Activated naive CD4-positive, alpha-beta T cell treated with anti-CD3 and anti-CD28 coated beads for 36 hours (primary cell): ENCODE measurements around the gene DIAPH1. TPM values are rescaled to one million over a fixed set of nuclear protein-coding genes. Genes with fewer than 3 reads are reported as not detected.
A peak's percentile ranks its signal among the peaks of the same experiment; 100 is the strongest.

Experiments used
- CTCF ChIA-PET: fragments of 350-600 bp; sonication (Branson Sonifier 250); formaldehyde crosslinking; loops from one replicate; lab custom pipeline; 2021; ENCODE audit warnings: antibody characterized with exemption; lab: Charles Lee
- DNase-seq: peaks from one replicate; pipeline ENCODE4 v3.0.0-alpha.2; 2020
- H3K27ac Mint-ChIP-seq: one replicate; pipeline ENCODE4 v1.8.0; 2021; ENCODE audit warnings: mild to moderate bottlenecking, mixed read lengths
- H3K27me3 Mint-ChIP-seq: one replicate; pipeline ENCODE4 v1.8.0; 2021; ENCODE audit warnings: low read depth, mixed read lengths
- H3K36me3 Mint-ChIP-seq: one replicate; pipeline ENCODE4 v1.8.0; 2021; ENCODE audit warnings: low read depth, mixed read lengths
- H3K4me1 Mint-ChIP-seq: one replicate; pipeline ENCODE4 v1.8.0; 2021; ENCODE audit warnings: low read depth, mixed read lengths
- H3K4me3 Mint-ChIP-seq: one replicate; pipeline ENCODE4 v1.8.0; 2021; ENCODE audit warnings: mild to moderate bottlenecking, moderate library complexity, mixed read lengths
- H3K9me3 Mint-ChIP-seq: one replicate; pipeline ENCODE4 v1.8.0; 2021; ENCODE audit warnings: mixed read lengths
- intact Hi-C: fragments of 100-400 bp; cut with micrococcal nuclease; formaldehyde crosslinking; loops from one replicate; pipeline ENCODE4 v1.15.1; 2023
- total RNA-seq, 2 experiments: library from RNA; stranded (reverse); gene quantifications; one replicate each; pipeline ENCODE4 v1.2.3, GENCODE V29; 2021

Gene DIAPH1
- total RNA-seq, 2 experiments from 2014 or later, result 165 to 169 TPM

DNA sequence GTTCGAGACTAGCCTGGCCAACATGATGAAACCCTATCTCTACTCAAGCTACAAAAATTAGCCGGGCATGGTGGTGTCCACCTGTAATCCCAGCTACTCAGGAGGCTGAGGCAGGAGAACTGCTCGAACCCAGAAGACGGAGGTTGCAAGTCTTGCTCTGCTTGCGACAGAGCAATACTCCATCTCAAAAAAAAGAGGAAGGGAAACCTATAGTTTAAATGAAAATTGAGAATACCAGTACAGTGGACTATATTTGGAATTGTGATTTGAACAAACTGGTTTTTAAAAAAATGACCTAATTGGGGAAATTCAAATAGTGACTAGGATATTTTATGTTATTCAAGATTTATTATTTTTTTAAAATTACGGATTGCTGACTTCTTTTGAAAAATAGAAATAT lies 33.2 kb downstream of the DIAPH1 start:
- H3K36me3 Mint-ChIP-seq, result peaks cover 27% of the 10 kb centered on the region
- CTCF ChIA-PET, result no interaction called here

DNA sequence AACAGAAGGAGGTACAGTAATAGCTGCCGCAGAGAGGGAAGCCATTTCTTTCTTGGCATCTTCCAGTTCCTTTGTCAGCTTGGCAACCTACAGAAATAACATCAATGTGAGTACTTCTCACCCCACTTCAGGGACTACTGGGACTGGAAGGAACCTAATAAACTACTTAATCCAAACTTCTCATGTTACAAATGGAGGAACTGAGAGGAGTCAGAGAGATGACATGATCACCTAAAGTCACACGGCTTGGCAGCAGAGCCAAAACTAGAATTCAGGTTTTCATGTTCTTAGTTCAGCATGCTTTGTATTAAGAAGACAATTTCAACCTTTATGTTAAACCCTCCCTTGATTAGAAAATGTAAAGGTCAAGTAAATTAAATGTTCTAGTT lies 44.7 kb downstream of the DIAPH1 start:
- peaks cover 29% of the 10 kb centered on the region for H3K36me3 Mint-ChIP-seq
- no peaks in the 10 kb centered on the region for H3K4me1 Mint-ChIP-seq
- H3K27ac Mint-ChIP-seq, result no peak overlapping the region
- no peak for DNase-seq
- no peaks in the 10 kb centered on the region for H3K27me3 Mint-ChIP-seq
- H3K4me3 Mint-ChIP-seq, result no peak overlapping the region
- CTCF ChIA-PET, result interaction anchor here (0.9 to 3.1 kb wide), 2 partner anchors 10 to 46 kb away, joined by 4 to 18 read pairs; no protein-coding TSS in a partner anchor
- H3K9me3 Mint-ChIP-seq, result no peaks in the 10 kb centered on the region
- intact Hi-C loops, result no loop called here

More for the DNA sequence above, 33.2 kb downstream of the DIAPH1 start:
- no peaks in the 10 kb centered on the region for H3K27me3 Mint-ChIP-seq
- H3K9me3 Mint-ChIP-seq, result no peaks in the 10 kb centered on the region
- intact Hi-C loops, result no loop called here
- H3K4me1 Mint-ChIP-seq, result peaks cover 15% of the 10 kb centered on the region
- H3K4me3 Mint-ChIP-seq, result no peak overlapping the region
- no peak for DNase-seq
- H3K27ac Mint-ChIP-seq, result no peak overlapping the region

DNA sequence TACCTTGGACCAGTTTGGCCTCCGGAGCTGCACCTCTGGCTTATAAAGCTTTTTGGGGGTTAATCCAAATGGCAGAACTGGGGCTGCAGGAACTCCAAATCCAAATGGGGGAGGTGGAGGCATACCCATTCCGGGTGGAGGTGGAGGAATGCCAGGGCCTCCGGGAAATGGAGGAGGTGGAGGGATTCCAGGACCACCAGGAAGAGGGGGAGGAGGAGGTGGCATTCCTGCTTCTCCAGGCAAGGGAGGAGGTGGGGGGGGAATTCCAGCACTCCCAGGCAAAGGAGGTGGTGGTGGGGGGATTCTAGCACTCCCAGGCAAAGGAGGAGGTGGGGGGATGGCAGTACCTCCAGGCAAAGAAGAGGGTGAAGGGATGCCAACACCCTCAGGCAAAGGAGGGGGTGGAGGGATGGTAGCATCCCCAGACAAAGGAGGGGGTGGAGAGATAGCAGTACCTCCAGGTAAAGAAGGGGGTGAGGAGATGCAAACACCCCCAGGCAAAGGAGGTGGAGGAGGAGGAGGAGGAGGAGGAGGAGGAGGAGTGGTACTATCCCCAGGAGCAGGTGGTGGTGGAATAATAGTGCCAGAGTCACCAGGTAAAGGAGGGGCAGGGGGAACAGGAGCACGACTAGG lies 45.2 kb downstream of the DIAPH1 start:
- Mint-ChIP-seq H3K27me3 (no peaks in the 10 kb centered on the region), H3K27ac (no peak overlapping the region), H3K4me1 (no peaks in the 10 kb centered on the region), H3K36me3 (peaks cover 27% of the 10 kb centered on the region), H3K9me3 (no peaks in the 10 kb centered on the region), H3K4me3 (no peak overlapping the region)
- DNase-seq, result no peak
- CTCF ChIA-PET, result interaction anchor here (0.5 to 3.1 kb wide), 2 partner anchors 9 to 32 kb away, joined by 3 to 18 read pairs; no protein-coding TSS in a partner anchor
- intact Hi-C loops, result no loop called here

DNA sequence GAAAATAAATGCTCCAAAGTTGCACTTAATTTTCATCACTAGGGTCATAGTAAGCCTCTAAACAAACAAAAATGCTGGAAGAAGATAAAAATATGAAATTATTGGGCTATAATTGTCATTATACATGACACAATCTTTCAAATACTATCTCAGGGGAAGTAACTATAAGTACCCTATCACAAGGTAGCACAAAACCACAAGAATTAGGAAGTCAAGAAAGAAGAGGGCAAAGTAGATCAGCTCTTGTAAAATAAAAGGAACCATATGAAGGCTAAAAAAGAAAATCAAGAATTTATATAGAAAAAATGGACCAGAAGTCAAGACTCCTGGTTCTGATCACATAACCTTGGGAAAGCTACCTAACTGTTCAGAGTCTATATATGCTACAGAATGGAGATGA lies 48.1 kb downstream of the DIAPH1 start:
- DNase-seq, result no peak
- CTCF ChIA-PET, result interaction anchor here (1.2 to 2.3 kb wide), 2 partner anchors 13 to 22 kb away, joined by 3 to 14 read pairs; no protein-coding TSS in a partner anchor
- Mint-ChIP-seq H3K27ac (no peak overlapping the region), H3K4me1 (no peaks in the 10 kb centered on the region), H3K27me3 (no peaks in the 10 kb centered on the region), H3K36me3 (peaks cover 26% of the 10 kb centered on the region), H3K9me3 (no peaks in the 10 kb centered on the region), H3K4me3 (no peak overlapping the region)
- intact Hi-C loops, result no loop called here

DNA sequence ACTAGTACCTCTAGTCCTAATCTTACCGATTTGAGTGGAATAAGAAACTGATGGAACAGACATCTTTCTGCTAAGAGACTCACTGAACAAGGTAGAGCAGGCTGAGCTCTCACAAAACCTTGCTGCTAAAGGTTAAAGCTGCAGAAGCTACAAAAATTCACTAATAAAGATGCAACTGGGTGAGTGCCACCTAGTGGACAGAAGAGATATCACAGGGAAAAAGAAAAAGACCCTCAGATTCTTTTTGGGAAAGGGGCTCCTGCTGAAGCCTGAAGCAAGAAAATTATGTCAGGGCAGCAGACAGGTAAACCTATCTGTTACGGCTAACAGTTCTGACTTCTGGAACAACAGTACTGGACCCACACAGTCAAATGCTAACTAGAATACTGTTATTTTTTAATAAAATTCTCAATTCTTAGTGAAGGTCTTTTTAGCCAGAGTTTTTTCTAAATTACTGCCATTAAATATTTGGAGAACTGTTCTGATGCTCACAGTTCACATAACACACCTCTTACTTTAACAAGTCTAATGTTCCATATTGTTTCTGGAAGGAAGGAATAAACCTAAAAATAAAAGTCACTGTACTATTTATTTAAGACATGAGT lies 51.2 kb downstream of the DIAPH1 start:
- intact Hi-C loops, result loop anchor here (2.0 kb wide), 1 partner anchor 1011 kb away; the partner anchor contains the start of gene SRA1
- Mint-ChIP-seq H3K4me3 (no peak overlapping the region), H3K4me1 (peaks cover 14% of the 10 kb centered on the region), H3K9me3 (no peaks in the 10 kb centered on the region), H3K27me3 (no peaks in the 10 kb centered on the region), H3K27ac (no peak overlapping the region), H3K36me3 (peaks cover 32% of the 10 kb centered on the region)
- CTCF ChIA-PET, result interaction anchor here (0.5 to 4.2 kb wide), 22 partner anchors 10 to 1476 kb away, joined by 3 to 36 read pairs (median 4); partner anchors contain the start of genes DIAPH1, FCHSD1, PCDHGA10 and PCDHGA11
- no peak for DNase-seq

DNA sequence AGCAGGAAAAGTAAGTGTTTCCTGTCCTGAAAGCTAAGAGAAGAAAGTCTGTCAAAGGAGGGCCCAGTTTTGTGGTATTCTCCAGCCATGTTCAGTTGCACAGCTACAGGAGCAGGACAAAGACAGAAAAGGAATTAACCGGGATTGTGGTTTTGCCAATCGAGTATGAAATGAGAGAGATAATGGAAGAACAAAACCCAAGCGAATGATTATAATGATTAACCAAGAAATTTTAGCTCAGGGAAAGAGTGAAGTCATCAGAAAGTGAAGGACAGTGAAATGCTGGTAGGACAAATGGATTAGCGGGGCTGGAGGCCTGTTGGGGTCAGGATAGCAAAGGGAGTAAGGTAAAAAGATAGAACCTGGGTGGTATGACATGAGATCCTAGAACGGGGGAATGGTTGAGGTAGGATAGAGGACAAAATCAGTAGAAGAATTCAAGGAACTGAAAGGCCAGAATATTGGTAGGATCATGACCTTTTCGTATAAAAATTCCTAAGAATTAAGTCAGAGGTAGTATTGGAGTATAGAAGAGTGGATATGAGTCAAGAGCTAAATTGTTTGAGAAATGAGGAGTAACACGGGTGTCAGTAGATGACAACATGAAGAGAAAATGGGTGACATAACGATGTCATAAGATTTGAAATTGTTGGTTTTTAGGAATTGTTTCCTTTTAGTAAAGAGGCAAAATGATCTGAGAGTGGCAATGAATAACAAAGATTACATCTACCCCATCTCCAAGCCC lies 52.8 kb downstream of the DIAPH1 start:
- H3K27ac Mint-ChIP-seq, result peak overlapping the region; percentile 56
- peaks cover 14% of the 10 kb centered on the region for H3K4me1 Mint-ChIP-seq
- intact Hi-C loops, result loop anchor here (2.0 kb wide), 4 partner anchors 53 to 1009 kb away; partner anchors contain the start of genes PCDHGA10 and SRA1
- H3K9me3 Mint-ChIP-seq, result no peaks in the 10 kb centered on the region
- H3K4me3 Mint-ChIP-seq, result no peak overlapping the region
- CTCF ChIA-PET, result interaction anchor here (0.7 to 4.2 kb wide), 14 partner anchors 8 to 222 kb away, joined by 3 to 36 read pairs (median 4); partner anchors contain the start of genes PCDHGA10, PCDHGA11, PCDHGA12 and PCDHGB3
- H3K27me3 Mint-ChIP-seq, result no peaks in the 10 kb centered on the region
- no peak for DNase-seq
- H3K36me3 Mint-ChIP-seq, result peaks cover 35% of the 10 kb centered on the region

DNA sequence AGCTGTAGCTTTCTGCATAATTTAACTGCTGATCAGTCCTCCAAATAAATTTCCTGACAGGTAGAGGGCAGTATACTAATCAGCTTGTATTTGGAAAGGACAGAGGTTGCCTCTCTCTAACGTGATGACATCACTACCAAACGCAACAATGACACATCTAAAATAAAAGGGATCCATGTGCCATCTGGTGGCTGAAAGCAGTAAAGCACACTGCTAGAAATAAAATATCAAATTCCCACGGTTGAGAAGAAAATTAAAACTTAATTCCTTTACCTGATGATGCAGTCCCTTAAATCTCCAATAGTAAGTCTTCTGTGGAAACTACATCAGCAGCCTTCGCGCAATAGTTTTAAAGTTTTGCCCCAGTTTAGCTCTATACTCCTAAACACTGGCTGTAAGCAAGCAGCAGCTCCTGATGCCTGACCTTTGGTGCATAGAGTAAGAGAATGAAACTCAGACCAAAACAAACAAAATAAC lies 54.5 kb downstream of the DIAPH1 start:
- DNase-seq, result peak; percentile 80
- Mint-ChIP-seq H3K9me3 (no peaks in the 10 kb centered on the region), H3K4me1 (peaks cover 22% of the 10 kb centered on the region), H3K27ac (peak overlapping the region; percentile 77), H3K36me3 (peaks cover 39% of the 10 kb centered on the region), H3K27me3 (no peaks in the 10 kb centered on the region), H3K4me3 (no peak overlapping the region)
- CTCF ChIA-PET, result interaction anchor here (0.6 to 2.4 kb wide), 58 partner anchors 8 to 429 kb away, joined by 3 to 23 read pairs (median 4); partner anchors contain the start of genes DIAPH1, HDAC3, PCDHB10 and PCDHB5
- intact Hi-C loops, result loop anchor here (1.0 to 2.0 kb wide), 9 partner anchors 51 to 480 kb away; partner anchors contain the start of genes HDAC3, PCDHGA10, PCDHGB3 and PCDHGB7

DNA sequence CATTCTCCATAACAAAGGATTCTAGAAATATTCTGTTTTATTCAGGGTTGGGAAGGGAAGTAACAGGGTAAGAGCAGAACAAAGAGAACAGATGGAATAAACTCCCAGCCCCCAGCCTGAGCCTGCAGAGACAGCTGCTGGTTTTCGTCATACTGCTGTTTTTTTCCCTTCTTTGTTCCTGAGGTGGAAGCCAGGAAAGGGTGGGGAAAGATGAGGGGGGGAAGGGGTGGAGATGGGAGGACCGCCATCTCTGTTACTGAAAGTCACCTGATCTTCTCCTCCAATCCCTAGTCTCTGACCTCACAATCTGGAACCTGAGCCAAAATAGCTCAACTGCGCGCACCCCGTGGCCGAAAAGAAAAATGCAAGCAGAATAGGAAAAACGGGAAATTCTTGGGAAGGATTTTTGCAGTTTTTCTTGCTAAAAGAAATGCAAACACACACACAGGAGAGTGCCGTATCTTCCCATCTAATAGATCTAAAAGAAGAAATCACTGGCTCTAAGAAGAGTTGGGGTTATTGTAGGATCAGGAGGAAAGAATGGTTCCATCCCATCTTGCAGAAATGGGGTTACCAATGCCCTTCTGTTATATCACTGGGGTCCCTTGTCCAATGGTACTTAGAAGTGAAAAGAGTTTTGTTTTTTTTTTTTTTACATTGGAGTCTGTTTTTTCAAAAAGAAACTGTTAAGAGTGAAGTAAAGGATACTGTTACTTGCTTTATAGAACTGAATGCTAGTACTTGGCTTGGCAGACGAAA lies 57.9 kb downstream of the DIAPH1 start:
- CTCF ChIA-PET, result interaction anchor here (1.0 kb wide), 1 partner anchor 148 kb away, joined by 4 read pairs; the partner anchor contains the start of gene PCDHGA10
- DNase-seq, result peak; percentile 7
- H3K36me3 Mint-ChIP-seq, result peaks cover 38% of the 10 kb centered on the region
- H3K27ac Mint-ChIP-seq, result peak overlapping the region; percentile 30
- no peak overlapping the region for H3K4me3 Mint-ChIP-seq
- H3K27me3 Mint-ChIP-seq, result no peaks in the 10 kb centered on the region
- intact Hi-C loops, result no loop called here
- H3K4me1 Mint-ChIP-seq, result peaks cover 35% of the 10 kb centered on the region
- no peaks in the 10 kb centered on the region for H3K9me3 Mint-ChIP-seq

DNA sequence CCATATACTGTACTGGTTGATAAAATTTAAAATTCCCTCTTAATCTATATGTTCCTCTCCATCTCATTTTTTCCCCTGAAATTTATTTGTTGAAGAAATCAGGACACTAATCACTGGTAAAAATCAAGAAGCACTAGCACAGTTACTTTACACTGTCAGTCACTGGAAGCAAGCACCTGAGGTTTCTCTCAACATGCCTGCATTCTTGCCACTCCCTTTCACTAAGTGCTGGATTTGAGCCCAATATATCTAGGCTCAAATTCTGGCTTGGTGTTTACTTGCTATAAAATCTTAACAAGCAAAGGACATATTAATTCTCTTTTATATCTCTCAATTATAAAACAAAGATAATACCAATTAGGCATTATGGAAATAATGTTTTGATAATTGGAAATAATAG lies 58.6 kb downstream of the DIAPH1 start:
- peak overlapping the region; percentile 30 for H3K27ac Mint-ChIP-seq
- peaks cover 38% of the 10 kb centered on the region for H3K36me3 Mint-ChIP-seq
- DNase-seq, result no peak
- no peaks in the 10 kb centered on the region for H3K27me3 Mint-ChIP-seq
- no peaks in the 10 kb centered on the region for H3K9me3 Mint-ChIP-seq
- H3K4me1 Mint-ChIP-seq, result peaks cover 35% of the 10 kb centered on the region
- no peak overlapping the region for H3K4me3 Mint-ChIP-seq
- CTCF ChIA-PET, result interaction anchor here (1.0 to 1.2 kb wide), 2 partner anchors 139 to 148 kb away, joined by 3 to 4 read pairs; partner anchors contain the start of genes PCDHGA10 and PCDHGA11
- intact Hi-C loops, result no loop called here

DNA sequence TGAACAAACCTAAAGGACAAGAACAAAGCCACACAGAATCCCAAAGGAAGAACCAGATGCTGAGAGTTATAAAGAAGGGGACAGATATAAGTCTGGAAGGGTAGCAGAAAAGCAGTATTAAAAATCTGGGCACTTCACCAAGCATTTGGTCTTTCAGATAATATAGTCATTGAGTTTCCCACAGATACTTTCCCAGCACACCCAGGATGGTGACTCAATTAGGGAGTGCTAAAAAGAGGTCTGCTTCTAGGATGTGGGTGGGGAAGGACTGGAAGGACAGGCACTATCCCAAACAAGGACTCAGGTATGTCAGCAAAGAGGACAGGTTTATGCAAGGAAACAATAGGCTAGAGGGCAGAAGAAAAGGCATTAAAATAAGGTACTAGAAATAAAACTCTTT lies 59.3 kb downstream of the DIAPH1 start:
- no peaks in the 10 kb centered on the region for H3K27me3 Mint-ChIP-seq
- peaks cover 38% of the 10 kb centered on the region for H3K36me3 Mint-ChIP-seq
- DNase-seq, result no peak
- CTCF ChIA-PET, result interaction anchor here (0.6 to 2.7 kb wide), 7 partner anchors 9 to 241 kb away, joined by 3 to 14 read pairs (median 8); partner anchors contain the start of gene PCDHGA11
- no peak overlapping the region for H3K27ac Mint-ChIP-seq
- H3K9me3 Mint-ChIP-seq, result no peaks in the 10 kb centered on the region
- peaks cover 33% of the 10 kb centered on the region for H3K4me1 Mint-ChIP-seq
- intact Hi-C loops, result loop anchor here (2.0 to 10.0 kb wide), 3 partner anchors 85 to 375 kb away; partner anchors contain the start of genes PCDHB14, PCDHB16, PCDHB9 and PCDHGC3
- H3K4me3 Mint-ChIP-seq, result no peak overlapping the region

DNA sequence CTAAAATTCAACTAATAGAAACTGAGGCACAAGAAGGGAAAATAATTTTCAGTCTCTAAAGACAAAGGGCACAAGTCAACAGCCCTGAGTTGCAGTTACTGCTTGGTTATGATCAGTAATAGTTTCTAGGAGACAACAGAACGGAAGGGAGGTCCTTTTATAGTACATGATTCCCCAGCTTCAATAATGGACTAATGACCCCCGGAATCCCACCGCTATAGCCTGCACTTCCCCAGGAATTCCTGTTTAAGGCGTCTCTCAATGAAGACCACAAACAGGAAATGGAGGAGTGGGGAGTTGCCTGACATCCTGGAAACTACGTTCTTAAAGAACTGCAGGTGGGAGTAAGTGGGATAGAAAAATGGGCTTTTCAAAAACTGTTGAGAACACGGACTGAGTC lies 60.6 kb downstream of the DIAPH1 start:
- peaks cover 24% of the 10 kb centered on the region for H3K4me1 Mint-ChIP-seq
- CTCF ChIA-PET, result interaction anchor here (0.9 to 3.7 kb wide), 30 partner anchors 8 to 246 kb away, joined by 3 to 36 read pairs (median 6); partner anchors contain the start of genes DIAPH1, FCHSD1, PCDHGA10 and PCDHGA11
- peak overlapping the region; percentile 16 for H3K27ac Mint-ChIP-seq
- no peak overlapping the region for H3K4me3 Mint-ChIP-seq
- no peaks in the 10 kb centered on the region for H3K27me3 Mint-ChIP-seq
- no peaks in the 10 kb centered on the region for H3K9me3 Mint-ChIP-seq
- intact Hi-C loops, result loop anchor here (1.0 to 10.0 kb wide), 5 partner anchors 83 to 373 kb away; partner anchors contain the start of genes PCDHB14, PCDHB16, PCDHB9 and PCDHGA12
- H3K36me3 Mint-ChIP-seq, result peaks cover 32% of the 10 kb centered on the region
- DNase-seq, result no peak
